Pons (tissue), 1 donor: ENCODE results near the gene STK39.
"Not testable (repeated sequence)": the region's sequence is repeated elsewhere in the genome, so short reads cannot be mapped to it uniquely, and the experiment has no call there.

ENCODE experiments used
- DNase-seq: peaks from one replicate; pipeline ENCODE4 v3.0.0-alpha.2; 2016; ENCODE audit warnings: low spot score

STK39 gene

DNA sequence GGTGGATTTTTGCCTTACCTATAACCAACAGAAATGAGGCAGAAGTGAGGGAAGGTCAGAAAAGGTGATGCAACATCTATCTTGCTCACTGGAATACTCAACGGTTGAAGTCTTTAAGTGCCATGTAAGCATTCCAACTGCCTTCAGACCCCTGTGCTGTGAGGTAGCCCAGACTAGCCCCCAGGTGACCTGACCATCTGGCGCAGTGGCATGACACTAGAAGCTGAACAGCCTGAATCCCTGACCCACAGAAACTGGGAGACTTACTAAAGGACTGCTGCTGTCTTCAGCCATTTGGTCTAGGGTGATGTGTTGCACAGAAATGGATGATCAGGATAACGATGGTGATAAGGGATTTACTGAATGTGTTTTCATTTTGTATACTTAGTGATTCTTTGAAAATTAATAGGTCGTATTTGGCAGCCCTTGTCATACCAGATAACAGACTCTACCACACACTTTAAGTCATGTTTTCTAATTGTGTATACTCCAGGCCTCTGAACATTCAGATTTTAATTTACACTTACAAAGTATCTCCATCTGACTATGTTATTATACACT is 161.5 kb downstream of the STK39 start:
- no peak for DNase-seq

DNA sequence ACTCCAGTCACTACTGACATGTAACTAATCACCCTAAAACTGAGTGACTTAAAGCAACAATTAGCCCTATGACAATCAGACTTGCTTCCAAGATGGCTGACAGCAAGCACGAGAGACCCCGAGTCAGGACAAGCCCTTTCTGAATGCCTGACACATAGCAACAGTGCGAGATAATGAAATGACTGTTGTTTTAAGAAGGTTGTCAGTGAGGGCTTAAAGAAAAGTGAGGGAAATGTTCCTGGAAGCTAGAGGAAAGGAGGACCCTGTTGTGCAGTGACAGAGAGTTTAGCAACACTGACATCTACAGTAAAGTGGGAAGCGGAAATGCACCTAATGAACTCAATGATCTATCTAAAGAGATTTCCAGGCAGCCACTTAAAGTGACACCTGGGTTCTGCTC is 163.1 kb downstream of the STK39 start:
- DNase-seq = no peak

DNA sequence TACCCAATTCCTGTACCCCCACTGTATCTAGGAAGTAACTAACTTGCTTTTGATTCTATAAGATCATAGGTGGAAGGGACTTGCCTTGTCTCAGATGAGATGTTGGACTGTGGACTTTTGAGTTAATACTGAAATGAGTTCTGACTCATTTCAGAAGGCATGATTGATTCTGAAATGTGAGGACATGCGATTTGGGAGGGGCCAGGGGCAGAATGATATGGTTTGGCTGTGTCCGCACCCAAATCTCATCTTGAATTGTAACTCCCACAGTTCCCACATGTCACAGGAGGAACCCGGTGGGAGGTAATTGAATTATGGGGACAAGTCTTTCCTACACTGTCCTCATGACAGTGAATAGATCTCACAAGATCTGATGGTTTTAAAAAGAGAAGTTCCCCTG is 165.9 kb downstream of the STK39 start:
- not testable (repeated sequence) for DNase-seq

DNA sequence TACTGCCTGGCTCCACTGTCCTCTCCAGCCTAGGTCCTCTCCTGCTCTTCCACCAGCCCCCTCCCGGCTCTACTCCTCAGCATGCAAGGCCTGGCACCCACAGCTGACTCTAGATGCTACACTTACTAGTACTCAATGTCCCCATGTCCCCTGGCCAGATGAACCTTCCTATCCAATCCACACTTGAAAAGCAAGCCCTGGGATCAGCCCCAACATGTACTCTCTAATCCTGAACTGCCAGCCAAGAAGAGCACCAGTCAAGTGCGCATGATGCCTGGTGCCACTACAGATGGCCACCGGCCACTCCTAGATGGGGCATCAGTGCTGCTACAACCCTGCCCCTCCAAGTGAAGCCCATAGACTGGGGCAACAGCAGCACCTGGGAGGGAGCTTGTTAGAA is 168.2 kb downstream of the STK39 start:
- no peak for DNase-seq

DNA sequence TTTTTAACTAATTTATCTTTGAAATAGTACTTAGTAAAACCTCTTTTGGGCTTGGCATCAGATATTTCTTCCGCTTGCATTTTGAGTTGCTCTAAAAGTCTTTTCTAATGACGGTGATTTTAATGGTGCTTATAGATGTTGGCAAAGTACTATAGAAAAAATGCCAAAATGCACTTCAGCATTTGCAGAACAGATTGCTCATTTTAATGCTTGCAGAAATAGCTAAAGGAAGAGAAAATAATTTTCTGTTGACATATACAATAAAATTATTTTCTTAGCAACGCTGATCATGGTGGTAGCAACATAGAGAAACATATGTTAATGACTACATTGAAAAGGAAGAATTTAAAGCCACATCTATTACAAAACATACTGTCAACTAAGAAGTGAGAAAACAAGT is 170.7 kb downstream of the STK39 start:
- DNase-seq = no peak

DNA sequence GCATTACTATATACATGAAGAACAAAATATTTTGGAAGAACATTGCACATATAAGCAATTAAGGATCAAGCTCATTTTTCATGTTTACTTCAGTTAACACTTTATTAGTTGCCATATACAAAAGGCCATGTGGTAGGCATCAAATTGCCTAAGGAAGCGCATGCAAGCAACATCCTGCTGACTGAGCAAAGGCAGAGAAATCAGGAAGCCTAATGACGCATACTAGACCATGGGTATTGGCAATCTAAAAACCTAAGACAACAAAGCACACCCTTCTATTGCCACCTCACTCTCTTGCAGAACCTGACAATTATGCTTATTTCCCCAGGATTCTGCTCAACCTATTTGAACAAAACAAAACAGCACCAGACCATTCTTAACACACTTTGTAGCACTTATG is 171.9 kb downstream of the STK39 start:
- DNase-seq = no peak

DNA sequence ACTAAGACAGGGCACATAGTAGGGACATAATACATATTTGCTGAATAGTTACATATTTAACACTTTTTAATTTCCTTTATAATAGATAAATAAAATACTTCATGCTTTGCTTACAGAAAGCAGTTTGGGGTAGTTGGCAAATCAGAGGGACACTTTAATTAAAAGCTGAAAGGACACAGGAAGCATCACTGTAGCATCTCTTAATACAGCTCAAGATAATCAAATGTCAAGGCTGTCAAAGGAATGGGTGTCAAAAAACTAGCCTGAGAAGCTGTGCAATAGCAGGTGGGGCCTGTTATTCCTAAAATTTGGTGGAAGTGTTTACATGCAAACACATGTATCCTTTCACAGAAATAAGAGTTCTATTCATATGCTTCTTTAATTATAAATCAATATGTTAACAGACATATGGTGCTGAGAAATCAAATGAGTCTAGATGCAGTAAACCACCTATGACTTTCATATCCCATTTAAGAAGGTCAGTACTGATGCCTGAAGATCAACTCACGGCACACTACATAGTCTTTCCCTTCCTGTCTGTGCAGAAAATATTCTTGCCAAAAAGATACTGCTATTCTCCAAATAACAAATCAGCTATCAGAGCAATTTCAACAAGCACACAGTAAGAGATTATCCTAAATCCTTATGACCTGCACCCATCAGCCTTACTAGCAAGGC is 174.6 kb downstream of the STK39 start:
- no peak for DNase-seq

DNA sequence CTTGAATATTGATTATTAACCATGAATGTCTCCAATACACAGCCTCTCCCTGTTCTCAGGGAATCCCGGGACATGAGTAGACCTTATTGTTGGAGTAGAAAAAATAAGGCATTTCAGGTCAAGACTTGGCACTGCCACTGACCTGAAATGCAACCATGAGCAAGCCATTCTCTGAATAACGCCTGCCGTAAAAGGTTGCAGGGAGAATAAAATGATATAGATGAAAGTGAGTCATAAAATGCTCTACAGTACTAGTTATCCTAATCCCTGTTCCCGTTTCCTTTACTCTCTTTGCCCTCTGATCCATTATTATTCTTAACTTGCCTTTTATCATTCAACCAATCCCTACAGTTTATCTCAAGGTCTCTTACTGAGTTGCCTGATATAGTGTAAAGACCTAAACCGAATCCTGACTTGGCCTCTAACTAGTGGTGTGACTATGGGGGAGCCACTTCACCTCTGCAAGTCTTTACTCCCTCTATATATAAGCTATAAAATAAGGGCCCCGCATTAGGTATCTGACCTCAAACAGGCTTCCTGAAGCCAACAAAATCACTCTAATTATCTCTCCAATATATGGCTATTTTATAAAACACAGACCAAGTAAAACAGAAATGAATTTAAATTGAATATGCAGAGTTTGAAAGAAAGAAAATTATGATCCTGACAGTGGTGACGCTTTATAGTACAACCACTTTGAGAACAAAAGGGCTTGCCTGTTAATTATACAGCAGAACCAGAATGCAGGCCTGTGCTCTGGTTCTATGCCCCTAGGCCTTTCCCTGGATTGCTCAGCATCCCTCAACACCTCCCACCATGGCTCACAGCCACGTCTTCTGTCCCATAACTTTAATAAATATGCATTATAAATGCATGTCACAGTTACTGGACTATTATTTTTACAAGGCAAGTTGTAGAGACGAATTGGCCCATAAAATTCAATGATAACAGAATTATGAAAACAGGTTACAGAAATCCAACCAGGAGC is 183.1 kb downstream of the STK39 start:
- no peak for DNase-seq

DNA sequence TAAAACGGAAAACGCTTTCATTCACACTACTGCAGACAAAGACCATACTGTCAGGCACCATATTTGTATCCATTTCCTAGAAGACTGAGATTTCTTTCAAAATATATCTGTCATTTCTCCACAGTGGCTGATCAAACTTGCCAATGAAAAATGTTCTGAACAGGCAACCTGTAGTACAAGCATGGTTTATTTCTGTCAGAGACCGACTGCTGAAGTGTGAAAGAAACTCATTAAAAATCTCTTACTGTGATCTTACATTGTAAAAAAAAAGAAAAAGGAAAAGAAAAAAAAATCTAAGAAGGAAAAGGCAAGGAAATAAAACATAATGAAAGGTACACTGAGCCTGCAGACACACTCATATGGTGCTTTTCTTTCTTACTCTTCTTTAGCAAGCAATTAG is 184.5 kb downstream of the STK39 start:
- no peak for DNase-seq

DNA sequence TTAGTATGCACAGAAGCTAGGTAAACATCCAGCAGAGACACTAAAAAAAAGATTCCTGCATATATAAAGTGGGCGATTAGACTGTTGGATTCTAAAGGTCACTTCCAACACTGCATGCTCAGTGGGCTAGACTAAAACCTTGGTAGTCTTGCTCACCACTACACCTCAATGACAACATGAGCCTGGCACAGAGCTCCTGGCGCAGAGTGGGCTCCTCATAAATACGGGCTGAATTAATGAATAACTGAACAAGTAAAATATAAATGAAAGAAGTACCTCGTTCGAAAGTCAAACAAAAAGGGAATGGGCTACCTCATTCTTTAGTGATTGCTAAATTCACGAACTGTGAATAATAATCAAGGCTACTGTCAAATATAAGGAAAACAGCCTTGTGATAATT is 185.3 kb downstream of the STK39 start:
- DNase-seq = no peak

DNA sequence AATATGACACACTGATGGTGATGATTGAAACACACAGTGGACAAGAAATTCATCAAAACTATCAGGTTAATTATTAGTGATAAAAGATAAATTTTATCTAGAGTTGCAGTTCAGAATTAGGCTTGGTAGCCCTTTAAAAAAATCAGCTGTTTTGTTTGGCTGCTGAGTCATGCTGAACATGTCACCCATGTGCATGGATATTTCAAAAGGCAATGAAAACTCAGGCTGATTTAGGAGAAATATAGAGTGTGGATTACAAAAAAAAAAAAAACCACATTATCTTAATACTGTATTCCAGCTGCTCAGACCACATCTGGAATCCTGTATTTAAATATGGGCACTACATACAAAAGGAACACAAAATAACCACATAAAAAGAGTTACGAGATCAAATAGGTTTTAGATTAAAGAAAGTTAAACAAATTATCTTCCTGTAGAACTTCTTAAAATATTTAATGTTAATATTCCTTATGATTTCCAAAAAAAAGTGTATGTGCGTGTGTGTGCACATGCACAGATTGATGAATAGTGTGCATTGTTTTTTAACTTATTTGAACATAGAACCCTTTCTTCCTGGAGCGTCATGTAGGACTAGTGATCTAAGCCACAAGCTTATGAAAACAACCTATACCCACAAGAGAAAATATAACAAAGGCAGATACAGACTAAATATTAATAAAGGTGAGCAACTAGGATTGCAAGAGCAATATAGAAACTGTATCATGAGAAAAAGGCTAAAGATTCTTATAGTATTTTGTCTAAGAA is 186.2 kb downstream of the STK39 start:
- DNase-seq = peak; percentile 49

DNA sequence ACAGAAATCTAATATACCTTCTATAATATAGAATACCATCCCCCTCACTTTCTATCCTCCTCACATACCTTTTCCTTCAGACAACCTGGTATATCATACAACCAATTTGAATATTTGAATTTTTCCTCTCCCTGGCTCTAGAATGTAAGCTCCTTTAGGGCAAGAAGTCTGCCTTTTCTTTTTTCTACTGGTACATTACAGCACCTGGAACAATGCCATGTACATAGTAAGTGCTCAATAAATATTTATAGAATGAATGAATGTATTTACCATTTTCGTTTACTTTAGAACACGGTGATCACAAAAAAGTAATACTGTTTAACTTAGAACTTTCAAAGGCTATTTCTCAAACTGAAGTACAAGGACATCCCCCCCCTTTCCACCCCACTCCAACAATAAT is 187.6 kb downstream of the STK39 start:
- DNase-seq = no peak

DNA sequence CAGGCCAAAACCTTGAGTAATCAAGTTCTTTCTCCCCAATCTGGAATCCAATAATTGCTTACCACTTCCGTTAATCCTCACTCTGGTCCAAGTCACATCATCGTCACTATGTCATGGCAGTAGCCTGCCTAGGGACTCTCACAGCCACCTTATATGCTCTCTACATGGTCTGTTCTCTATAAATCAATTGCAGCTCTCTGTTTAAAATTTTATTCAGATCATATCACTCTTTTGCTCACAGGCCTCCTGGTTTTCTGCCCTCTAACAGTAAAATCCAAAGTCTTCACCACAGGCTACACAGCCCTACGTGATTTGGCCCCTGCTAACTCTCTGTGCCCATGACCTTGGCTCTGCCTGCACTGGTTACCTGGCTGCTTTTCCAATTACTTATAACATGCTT is 188.7 kb downstream of the STK39 start:
- DNase-seq = no peak

DNA sequence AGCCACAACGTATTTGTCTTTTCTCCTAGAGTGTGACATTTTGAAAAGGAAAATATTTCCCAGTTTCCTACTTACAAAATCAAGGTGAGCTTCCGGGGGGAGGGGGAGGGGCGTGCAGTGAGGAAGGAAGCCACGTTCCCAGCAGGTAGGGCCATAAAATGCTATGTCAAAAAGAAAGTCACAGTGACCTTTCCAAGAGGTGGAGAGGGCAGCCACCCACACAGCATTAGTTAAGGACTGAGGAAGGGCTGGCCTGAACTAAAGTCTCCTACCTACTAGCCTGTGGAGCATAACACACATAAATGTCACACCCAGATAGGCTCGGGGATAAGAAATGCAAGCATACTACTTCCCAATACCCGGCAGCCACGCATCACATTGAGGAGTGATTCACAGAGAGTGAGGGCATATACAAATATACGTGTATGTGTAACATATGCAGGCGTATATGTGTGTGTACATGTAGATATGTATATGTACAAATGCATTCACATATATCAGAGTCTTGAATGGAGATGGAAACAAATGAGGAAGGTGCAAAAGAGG is 191.1 kb downstream of the STK39 start:
- no peak for DNase-seq

DNA sequence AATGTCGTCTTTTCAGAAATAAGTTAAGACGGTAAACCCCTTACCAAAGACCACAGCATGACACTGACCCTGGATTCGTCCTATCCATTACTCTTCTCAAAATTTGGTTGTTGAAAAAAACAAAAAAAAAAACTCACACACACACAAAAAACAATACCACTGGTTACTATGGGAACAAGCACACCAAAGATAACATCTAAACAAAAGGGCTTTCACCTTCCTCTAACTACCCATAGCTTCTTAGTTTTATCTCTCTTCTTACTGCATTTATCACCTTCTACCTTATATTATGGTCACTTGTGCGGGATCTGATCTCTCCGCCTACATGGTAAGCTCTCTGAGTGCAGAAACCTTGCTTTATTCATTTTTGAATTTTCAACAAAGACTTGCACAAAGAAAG is 192.7 kb downstream of the STK39 start:
- DNase-seq = no peak

DNA sequence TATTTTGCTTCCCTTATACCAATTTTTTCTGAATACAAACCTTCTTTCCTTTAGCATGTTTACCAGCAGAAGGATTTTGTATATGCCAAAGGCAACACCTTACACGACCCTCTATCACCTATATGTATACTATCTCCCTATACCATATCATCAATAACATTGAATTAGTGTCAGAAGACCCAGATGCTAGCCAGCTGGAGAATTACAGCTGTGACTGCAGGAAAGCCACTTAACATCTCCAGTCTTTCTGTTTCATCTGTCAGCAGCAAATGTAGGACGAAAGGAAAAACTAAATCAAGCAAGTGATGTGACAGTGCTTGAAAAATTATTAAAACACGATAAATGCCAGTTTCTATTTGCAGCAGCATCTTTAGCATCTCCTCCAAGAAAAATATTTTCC is 193.7 kb downstream of the STK39 start:
- no peak for DNase-seq

DNA sequence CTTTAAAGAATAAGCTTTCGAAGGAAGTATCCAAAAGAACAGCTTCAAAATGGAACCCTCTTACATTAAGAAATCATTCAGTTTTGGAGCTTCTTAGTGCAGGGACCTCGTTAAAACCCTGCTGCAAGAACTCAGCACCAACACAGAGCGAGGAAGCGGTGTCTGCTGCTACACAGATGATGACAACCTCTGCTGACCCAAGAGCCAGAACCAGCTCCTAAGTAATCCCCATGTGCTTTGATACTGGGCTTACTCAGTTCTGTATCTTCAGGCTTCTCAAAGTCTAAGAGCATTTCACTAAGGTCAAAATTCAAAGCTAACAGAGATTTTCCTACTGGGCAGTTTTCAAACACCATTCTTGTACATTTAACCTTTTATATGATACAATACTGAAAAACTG is 194.6 kb downstream of the STK39 start:
- no peak for DNase-seq

DNA sequence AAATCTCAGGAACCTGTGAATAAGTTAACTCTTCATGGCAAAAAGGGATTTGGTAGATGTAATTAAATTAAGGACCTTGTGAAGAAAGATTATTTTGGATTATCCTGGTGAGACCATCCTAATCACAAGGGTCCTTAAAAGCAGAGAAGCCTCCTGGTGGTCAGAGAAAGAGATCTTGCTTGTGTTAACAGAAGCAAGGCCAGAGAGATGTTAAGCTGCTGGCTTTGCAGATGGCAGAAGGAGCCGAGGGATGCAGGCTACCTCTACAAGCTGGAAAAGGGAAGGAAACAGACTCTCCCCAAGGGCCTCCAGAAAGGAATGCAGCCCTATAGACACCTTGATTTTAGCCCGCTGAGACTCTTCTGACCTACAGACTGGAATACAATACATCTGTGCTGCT is 197.0 kb downstream of the STK39 start:
- DNase-seq = no peak

DNA sequence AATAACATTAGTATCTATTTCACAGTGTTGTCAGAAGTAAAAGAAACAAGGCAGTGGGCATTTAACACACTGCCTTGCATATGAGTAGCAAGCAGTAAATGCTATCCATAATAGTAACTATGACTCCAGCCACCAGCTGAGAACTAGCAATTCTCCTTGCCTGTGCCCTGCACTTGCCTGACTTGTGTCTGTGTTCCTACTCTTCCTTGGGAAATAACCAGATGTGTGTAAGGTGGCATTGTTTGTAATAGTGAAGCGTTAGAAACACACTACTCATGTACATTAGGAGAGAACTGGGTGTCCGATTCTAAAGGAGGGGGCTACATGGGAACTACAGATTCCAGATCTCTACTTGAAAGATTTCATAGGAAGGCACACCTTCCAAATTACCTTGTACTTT is 197.8 kb downstream of the STK39 start:
- no peak for DNase-seq

DNA sequence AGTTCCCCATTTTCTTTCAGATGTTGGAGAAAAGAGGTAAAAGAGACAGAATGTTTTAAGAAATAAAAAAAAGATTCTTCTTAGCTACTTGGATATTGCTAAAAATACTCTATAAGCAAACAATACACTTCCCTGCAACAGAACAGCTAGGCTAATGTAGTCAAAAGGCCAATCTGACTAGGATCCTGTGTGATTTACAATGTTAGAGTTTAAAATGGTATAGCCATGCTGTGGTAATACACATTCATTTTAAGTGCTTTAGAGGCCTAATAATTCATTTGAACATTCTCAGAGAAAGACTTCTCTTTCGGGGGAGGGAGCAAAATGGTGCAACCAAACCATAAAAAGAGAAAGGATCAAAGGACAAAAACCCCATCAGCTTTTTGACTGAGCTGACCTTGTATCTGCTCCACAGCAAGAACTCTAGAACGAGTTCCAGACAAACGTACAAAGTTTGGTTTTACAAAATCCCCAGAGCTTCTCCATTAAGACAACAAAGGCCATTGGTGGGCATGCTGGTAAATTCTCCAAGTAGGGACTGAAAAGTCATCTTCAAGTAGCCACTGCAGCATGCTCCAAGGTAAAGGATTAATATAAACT is 200.2 kb downstream of the STK39 start:
- no peak for DNase-seq

DNA sequence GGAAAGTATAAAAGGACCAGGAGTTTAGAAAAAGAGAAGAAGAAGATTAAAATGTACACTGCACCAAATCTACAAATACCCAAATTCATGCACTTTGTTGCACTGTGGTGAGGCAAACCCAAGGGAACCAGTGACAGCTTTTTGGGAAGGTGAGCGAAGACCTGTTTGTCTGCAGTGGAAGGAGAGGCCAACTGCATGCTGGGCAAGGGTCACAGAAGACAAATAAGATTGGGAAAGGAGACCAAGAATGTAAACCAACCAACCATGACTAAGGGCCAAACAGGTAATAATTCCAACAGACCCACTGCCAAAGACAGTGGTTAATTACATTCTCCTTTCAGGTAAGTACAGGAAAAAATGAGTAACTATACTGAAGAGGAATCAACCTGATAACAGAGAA is 202.8 kb downstream of the STK39 start:
- DNase-seq = no peak

DNA sequence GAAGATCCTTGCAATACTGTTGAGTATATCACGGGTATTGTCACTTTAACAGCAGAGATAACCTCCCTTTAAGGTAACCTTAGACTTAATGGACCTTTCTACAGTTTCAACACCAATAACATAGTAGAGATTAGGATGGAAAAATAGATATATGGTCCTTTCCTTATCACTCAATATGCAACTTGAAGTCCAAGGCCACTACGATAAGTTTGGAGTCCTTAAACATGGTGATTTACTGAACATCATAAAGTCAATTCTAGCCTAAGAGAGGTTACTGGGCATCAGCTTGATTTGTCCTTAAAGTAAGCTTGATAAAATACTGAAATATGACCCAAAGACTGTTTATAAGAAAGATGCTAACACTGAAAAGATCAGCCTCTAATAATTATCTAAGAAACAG is 203.2 kb downstream of the STK39 start:
- no peak for DNase-seq
